Measurements from ENCODE around the gene ADAMTS16.

The ADAMTS16 gene, protein sequence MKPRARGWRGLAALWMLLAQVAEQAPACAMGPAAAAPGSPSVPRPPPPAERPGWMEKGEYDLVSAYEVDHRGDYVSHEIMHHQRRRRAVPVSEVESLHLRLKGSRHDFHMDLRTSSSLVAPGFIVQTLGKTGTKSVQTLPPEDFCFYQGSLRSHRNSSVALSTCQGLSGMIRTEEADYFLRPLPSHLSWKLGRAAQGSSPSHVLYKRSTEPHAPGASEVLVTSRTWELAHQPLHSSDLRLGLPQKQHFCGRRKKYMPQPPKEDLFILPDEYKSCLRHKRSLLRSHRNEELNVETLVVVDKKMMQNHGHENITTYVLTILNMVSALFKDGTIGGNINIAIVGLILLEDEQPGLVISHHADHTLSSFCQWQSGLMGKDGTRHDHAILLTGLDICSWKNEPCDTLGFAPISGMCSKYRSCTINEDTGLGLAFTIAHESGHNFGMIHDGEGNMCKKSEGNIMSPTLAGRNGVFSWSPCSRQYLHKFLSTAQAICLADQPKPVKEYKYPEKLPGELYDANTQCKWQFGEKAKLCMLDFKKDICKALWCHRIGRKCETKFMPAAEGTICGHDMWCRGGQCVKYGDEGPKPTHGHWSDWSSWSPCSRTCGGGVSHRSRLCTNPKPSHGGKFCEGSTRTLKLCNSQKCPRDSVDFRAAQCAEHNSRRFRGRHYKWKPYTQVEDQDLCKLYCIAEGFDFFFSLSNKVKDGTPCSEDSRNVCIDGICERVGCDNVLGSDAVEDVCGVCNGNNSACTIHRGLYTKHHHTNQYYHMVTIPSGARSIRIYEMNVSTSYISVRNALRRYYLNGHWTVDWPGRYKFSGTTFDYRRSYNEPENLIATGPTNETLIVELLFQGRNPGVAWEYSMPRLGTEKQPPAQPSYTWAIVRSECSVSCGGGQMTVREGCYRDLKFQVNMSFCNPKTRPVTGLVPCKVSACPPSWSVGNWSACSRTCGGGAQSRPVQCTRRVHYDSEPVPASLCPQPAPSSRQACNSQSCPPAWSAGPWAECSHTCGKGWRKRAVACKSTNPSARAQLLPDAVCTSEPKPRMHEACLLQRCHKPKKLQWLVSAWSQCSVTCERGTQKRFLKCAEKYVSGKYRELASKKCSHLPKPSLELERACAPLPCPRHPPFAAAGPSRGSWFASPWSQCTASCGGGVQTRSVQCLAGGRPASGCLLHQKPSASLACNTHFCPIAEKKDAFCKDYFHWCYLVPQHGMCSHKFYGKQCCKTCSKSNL

GRCh38 chr5:5139777-5140478, at the start of gene ADAMTS16:
ADAMTS16 (plus strand) TSS chr5:5140330; CDS start chr5:5140468, 138 bp downstream.
- Mint-ChIP-seq H3K4me1 (ENCODE audit: low read depth) (no peaks in the 10 kb centered on the region), H3K27me3 (peaks cover 27% of the 10 kb centered on the region), H3K9me3 (no peaks in the 10 kb centered on the region), H3K27ac (no peak within 1 kb of the TSS), H3K36me3 (ENCODE audit: low read depth) (no peaks in the 10 kb centered on the region), H3K4me3 (no peak within 1 kb of the TSS)
- intact Hi-C loops (cut with micrococcal nuclease): no loop called here

GRCh38 chr5:5092149-5092548, 48.0 kb upstream of the ADAMTS16 start:
- Mint-ChIP-seq H3K9me3 (no peaks in the 10 kb centered on the region), H3K4me3 (no peak overlapping the region), H3K27ac (no peak overlapping the region), H3K27me3 (no peaks in the 10 kb centered on the region), H3K4me1 (ENCODE audit: low read depth) (no peaks in the 10 kb centered on the region), H3K36me3 (ENCODE audit: low read depth) (no peaks in the 10 kb centered on the region)
- intact Hi-C loops (cut with micrococcal nuclease): no loop called here

DNA sequence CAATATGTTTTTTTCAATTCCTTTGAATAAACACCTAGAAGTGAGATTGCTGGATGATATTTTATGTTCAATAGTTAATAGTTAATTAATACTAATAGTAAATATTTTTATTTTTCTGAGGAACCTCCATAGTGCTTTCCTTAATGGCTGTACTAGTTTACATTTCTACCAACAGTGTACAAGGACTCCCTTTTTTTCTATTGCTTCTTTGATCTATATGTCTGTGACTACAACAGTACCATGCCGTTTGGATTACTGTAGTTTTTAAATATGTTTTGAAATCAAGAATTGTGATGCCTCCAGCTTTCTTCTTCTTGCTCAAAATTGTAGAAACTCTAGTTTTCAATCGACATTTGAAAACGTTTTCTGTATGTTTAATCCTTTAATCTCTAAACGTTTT, 39.5 kb upstream of the ADAMTS16 start:
- intact Hi-C loops (cut with micrococcal nuclease): no loop called here
- Mint-ChIP-seq H3K36me3 (ENCODE audit: low read depth) (no peaks in the 10 kb centered on the region), H3K4me1 (ENCODE audit: low read depth) (no peaks in the 10 kb centered on the region), H3K27ac (no peak overlapping the region), H3K27me3 (no peaks in the 10 kb centered on the region), H3K9me3 (no peaks in the 10 kb centered on the region), H3K4me3 (no peak overlapping the region)

DNA sequence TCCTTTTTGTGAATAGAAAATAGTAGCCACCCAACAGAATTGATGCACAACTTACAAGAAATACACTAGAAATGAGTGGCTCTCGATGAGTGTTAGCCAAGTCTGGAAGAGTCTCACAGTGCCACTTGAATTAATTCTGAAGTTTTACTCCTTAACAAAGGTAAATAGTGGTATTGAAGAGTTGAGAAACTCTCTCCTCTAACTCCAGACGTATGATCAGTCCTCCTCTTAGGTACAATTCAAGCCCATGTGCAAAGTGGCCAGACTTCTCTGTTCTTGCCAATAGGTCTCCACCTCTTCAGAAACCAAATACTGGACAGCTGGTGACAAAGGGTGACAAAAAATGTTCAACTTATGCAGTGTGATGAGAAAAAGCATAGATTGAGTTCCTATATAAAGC, 38.5 kb upstream of the ADAMTS16 start:
- intact Hi-C loops (cut with micrococcal nuclease): no loop called here
- no peak overlapping the region for H3K4me3 Mint-ChIP-seq
- H3K27ac Mint-ChIP-seq: no peak overlapping the region
- H3K36me3 Mint-ChIP-seq (ENCODE audit: low read depth): no peaks in the 10 kb centered on the region
- H3K27me3 Mint-ChIP-seq: no peaks in the 10 kb centered on the region
- no peaks in the 10 kb centered on the region for H3K9me3 Mint-ChIP-seq
- no peaks in the 10 kb centered on the region for H3K4me1 Mint-ChIP-seq (ENCODE audit: low read depth)

GRCh38 chr5:5103245-5103644, 36.9 kb upstream of the ADAMTS16 start:
- Mint-ChIP-seq H3K27me3 (no peaks in the 10 kb centered on the region), H3K9me3 (no peaks in the 10 kb centered on the region), H3K4me1 (ENCODE audit: low read depth) (no peaks in the 10 kb centered on the region), H3K36me3 (ENCODE audit: low read depth) (no peaks in the 10 kb centered on the region), H3K4me3 (no peak overlapping the region), H3K27ac (no peak overlapping the region)
- intact Hi-C loops (cut with micrococcal nuclease): no loop called here

DNA sequence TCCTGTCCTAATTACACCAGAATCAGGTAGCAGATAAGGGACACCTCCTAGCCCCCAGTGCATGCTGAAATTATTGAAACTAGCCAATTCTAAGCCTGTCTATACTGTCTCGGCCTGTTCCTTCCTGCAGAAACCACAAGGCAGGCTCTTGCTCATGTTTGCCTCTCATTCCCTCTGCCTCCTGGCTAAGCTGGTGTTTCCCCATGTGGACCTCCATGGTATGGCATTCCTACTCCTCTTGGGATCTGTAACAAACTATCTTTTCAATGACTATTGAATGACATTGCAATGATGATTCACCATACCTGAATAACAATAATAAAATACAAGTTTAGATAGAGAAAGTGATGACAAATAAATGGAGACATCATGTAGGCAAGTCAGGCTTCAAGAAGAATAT, 35.6 kb upstream of the ADAMTS16 start:
- no peaks in the 10 kb centered on the region for H3K27me3 Mint-ChIP-seq
- no peak overlapping the region for H3K27ac Mint-ChIP-seq
- intact Hi-C loops (cut with micrococcal nuclease): no loop called here

GRCh38 chr5:5105531-5105930, 34.6 kb upstream of the ADAMTS16 start:
- no peaks in the 10 kb centered on the region for H3K36me3 Mint-ChIP-seq (ENCODE audit: low read depth)
- H3K9me3 Mint-ChIP-seq: no peaks in the 10 kb centered on the region
- intact Hi-C loops (cut with micrococcal nuclease): no loop called here
- H3K4me1 Mint-ChIP-seq (ENCODE audit: low read depth): no peaks in the 10 kb centered on the region
- no peaks in the 10 kb centered on the region for H3K27me3 Mint-ChIP-seq
- H3K27ac Mint-ChIP-seq: no peak overlapping the region
- no peak overlapping the region for H3K4me3 Mint-ChIP-seq

More for the DNA sequence above, 35.6 kb upstream of the ADAMTS16 start:
- H3K9me3 Mint-ChIP-seq: no peaks in the 10 kb centered on the region
- H3K36me3 Mint-ChIP-seq (ENCODE audit: low read depth): no peaks in the 10 kb centered on the region
- no peaks in the 10 kb centered on the region for H3K4me1 Mint-ChIP-seq (ENCODE audit: low read depth)
- no peak overlapping the region for H3K4me3 Mint-ChIP-seq

DNA sequence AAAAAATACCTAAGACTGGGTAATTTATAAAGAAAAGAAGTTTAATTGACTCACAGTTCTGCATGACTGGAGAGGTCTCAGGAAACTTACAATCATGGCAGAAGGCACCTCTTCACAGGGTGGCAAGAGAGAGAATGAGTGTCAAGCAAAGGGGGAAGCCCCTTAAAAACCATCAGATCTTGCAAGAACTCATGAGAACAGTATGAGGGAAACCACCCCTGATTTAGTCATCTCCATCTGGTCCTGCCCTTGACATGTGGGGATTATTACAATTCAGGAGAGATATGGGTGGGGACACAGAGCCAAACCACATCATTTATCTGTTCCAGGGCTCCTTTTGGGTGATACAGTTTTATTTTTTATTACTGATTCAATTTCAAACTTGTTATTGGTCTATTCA, 23.2 kb upstream of the ADAMTS16 start:
- H3K27ac Mint-ChIP-seq: no peak overlapping the region
- no peaks in the 10 kb centered on the region for H3K36me3 Mint-ChIP-seq (ENCODE audit: low read depth)
- H3K27me3 Mint-ChIP-seq: no peaks in the 10 kb centered on the region
- no peaks in the 10 kb centered on the region for H3K4me1 Mint-ChIP-seq (ENCODE audit: low read depth)
- no peak overlapping the region for H3K4me3 Mint-ChIP-seq
- intact Hi-C loops (cut with micrococcal nuclease): no loop called here
- H3K9me3 Mint-ChIP-seq: peaks cover 34% of the 10 kb centered on the region

- Mint-ChIP-seq H3K36me3 (ENCODE audit: low read depth) (no peaks in the 10 kb centered on the region), H3K27ac (no peak overlapping the region), H3K4me1 (ENCODE audit: low read depth) (no peaks in the 10 kb centered on the region), H3K4me3 (no peak overlapping the region), H3K27me3 (no peaks in the 10 kb centered on the region), H3K9me3 (peaks cover 10% of the 10 kb centered on the region)
- intact Hi-C loops (cut with micrococcal nuclease): no loop called here
Observed at GRCh38 chr5:5122776-5123175, 17.4 kb upstream of the ADAMTS16 start.

- Mint-ChIP-seq H3K27ac (no peak overlapping the region), H3K36me3 (ENCODE audit: low read depth) (no peaks in the 10 kb centered on the region), H3K4me1 (ENCODE audit: low read depth) (no peaks in the 10 kb centered on the region), H3K4me3 (no peak overlapping the region), H3K9me3 (no peaks in the 10 kb centered on the region), H3K27me3 (no peaks in the 10 kb centered on the region)
- intact Hi-C loops (cut with micrococcal nuclease): no loop called here
Observed at GRCh38 chr5:5124231-5124630, 15.9 kb upstream of the ADAMTS16 start.

GRCh38 chr5:5126444-5126843, 13.7 kb upstream of the ADAMTS16 start:
- Mint-ChIP-seq H3K27me3 (no peaks in the 10 kb centered on the region), H3K4me1 (ENCODE audit: low read depth) (no peaks in the 10 kb centered on the region), H3K36me3 (ENCODE audit: low read depth) (no peaks in the 10 kb centered on the region), H3K4me3 (no peak overlapping the region), H3K9me3 (no peaks in the 10 kb centered on the region), H3K27ac (no peak overlapping the region)
- intact Hi-C loops (cut with micrococcal nuclease): no loop called here

DNA sequence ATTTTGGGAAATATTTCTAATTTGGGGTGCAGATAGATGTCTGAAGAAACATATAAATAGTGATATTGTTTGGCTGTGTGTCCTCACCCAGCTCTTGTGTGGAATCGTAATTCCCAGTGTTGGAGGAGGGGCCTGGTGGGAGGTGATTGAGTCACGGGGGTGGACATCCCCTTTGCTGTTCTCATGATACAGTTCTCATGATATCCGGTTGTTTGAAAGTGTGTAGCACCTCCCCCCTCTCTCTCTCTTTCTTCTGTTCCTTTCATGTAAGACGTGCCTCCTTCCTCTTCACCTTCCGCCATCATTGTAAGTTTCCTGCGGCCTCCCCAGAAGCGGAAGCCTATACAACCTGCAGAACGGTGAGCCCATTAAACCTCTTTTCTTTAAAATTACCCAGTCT, 11.4 kb upstream of the ADAMTS16 start:
- intact Hi-C loops (cut with micrococcal nuclease): no loop called here
- Mint-ChIP-seq H3K4me1 (ENCODE audit: low read depth) (no peaks in the 10 kb centered on the region), H3K27ac (no peak overlapping the region), H3K9me3 (no peaks in the 10 kb centered on the region), H3K36me3 (ENCODE audit: low read depth) (no peaks in the 10 kb centered on the region), H3K4me3 (no peak overlapping the region), H3K27me3 (no peaks in the 10 kb centered on the region)

DNA sequence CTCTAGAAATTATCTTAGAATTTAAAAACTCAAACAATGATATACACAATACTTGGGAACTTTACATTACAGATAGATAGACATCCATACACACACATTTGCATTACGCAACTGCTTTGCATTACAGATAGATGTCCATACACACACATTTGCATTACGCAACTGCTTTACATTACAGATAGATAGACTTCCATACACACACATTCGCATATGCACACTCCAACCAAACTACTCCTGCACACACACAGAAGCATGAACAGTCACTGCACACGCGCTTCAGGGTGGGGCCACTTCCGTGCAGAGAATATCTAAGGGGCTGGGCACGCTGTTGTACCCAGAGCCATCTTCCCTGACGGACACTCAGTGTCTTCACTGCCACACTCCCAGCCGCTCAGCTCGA, 7.9 kb upstream of the ADAMTS16 start:
- H3K4me1 Mint-ChIP-seq (ENCODE audit: low read depth): no peaks in the 10 kb centered on the region
- no peaks in the 10 kb centered on the region for H3K9me3 Mint-ChIP-seq
- no peak overlapping the region for H3K4me3 Mint-ChIP-seq
- no peaks in the 10 kb centered on the region for H3K36me3 Mint-ChIP-seq (ENCODE audit: low read depth)
- H3K27ac Mint-ChIP-seq: no peak overlapping the region
- intact Hi-C loops (cut with micrococcal nuclease): no loop called here
- H3K27me3 Mint-ChIP-seq: no peaks in the 10 kb centered on the region

Measured in dendritic cell treated with granulocyte-macrophage colony-stimulating factor and Interleukin-4, amounts not matched to agents 40 ng/mL and 50 ng/mL, for 4 days (primary cell).